ENCODE results near the gene C12orf75.

- no peak for TF ChIP-seq POLR2A (IDR thresholded peaks at IDR 0.05)
- TF ChIP-seq CTCF (IDR thresholded peaks at IDR 0.05) = no peak
Measured at GRCh38 chr12:105321125-105321524, 9.4 kb upstream of the C12orf75 start.
